AG04449 (cell line): ENCODE data around the gene HIPK1.

Experiments
- CTCF ChIA-PET: fragments of 350-600 bp; formaldehyde crosslinking; extraction: SDS; loops from one replicate; lab custom pipeline; 2021; ENCODE audit warnings: antibody characterized with exemption; lab: Yijun Ruan, JAX
- POLR2A ChIA-PET: fragments of 400-600, 350-600 bp; formaldehyde crosslinking; extraction: SDS; loops from one replicate; lab custom pipeline; 2020; ENCODE audit warnings: antibody characterized with exemption, inconsistent platforms; lab: Yijun Ruan, JAX
- DNase-seq: peaks from one replicate; pipeline ENCODE4 v3.0.0-alpha.2; 2010; ENCODE audit warnings: low read depth, low spot score
- H3K4me3 ChIP-seq: 2 replicates; pipeline ENCODE4 v1.5.1; 2011; ENCODE audit warnings: low read depth, mild to moderate bottlenecking, control low read depth, low read length
- CTCF ChIP-seq: IDR thresholded peaks from one replicate; pipeline ENCODE4 v1.5.1; 2011; ENCODE audit warnings: mild to moderate bottlenecking, moderate library complexity, low read length, control low read depth, inconsistent platforms; ENCODE audit not compliant: insufficient read depth; ENCODE audit errors: missing control alignments

The HIPK1 gene

GRCh38 chr1:113965703-113966412 is 36.7 kb downstream of the HIPK1 start:
- ChIA-PET POLR2A (no interaction called here), CTCF (interaction anchor here (1.0 to 1.6 kb wide), 4 partner anchors 10 to 14 kb away, joined by 3 to 5 read pairs (median 4); partner anchors contain the start of gene OLFML3)
- TF ChIP-seq CTCF: no peak
- no peak overlapping the region for H3K4me3 ChIP-seq
- DNase-seq: no peak

DNA sequence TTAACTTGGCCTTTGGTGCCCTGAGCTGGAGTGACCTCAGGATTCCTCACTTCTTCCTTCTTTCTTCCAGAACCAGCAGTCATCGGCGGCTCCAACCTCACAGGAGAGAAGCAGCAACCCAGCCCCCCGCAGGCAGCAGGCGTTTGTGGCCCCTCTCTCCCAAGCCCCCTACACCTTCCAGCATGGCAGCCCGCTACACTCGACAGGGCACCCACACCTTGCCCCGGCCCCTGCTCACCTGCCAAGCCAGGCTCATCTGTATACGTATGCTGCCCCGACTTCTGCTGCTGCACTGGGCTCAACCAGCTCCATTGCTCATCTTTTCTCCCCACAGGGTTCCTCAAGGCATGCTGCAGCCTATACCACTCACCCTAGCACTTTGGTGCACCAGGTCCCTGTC is 43.8 kb downstream of the HIPK1 start:
- H3K4me3 ChIP-seq: no peak overlapping the region
- POLR2A ChIA-PET: no interaction called here
- TF ChIP-seq CTCF: no peak
- CTCF ChIA-PET: interaction anchor here (0.9 to 1.6 kb wide), 2 partner anchors 9 to 310 kb away, joined by 4 to 6 read pairs; no protein-coding TSS in a partner anchor
- DNase-seq: no peak

GRCh38 chr1:113975211-113975895 is 46.2 kb downstream of the HIPK1 start:
- CTCF ChIA-PET: interaction anchor here (0.8 to 12.2 kb wide), 11 partner anchors 12 to 377 kb away, joined by 3 to 238 read pairs (median 7); partner anchors contain the start of gene HIPK1
- no peak for DNase-seq
- no peak for TF ChIP-seq CTCF
- no peak overlapping the region for H3K4me3 ChIP-seq
- POLR2A ChIA-PET: no interaction called here

GRCh38 chr1:113976609-113977278 is 47.6 kb downstream of the HIPK1 start:
- H3K4me3 ChIP-seq: no peak overlapping the region
- ChIA-PET POLR2A (no interaction called here), CTCF (interaction anchor here (0.7 to 12.2 kb wide), 40 partner anchors 9 to 836 kb away, joined by 3 to 238 read pairs (median 4); partner anchors contain the start of gene HIPK1)
- peak; percentile 65 for TF ChIP-seq CTCF
- DNase-seq: no peak

DNA sequence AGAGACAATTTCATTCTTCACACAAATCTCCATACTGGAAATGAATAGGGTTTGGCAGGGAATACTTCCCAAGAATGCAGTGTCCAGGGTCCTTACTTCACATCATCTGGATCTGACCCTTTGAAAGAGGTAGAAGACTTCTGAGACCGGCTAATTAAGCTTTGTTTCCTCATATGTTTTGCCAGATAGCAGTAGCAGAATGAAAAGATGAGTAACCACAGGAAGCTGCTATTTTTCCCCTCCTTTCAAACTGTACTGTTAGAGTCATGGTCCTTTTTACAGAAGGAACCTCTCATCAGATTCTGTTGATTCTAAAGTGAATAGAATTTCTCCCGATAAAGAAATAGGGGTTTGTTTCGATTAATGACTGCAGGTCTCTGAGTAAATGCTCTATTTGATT is 48.8 kb downstream of the HIPK1 start:
- ChIA-PET POLR2A (no interaction called here), CTCF (interaction anchor here (0.7 to 12.2 kb wide), 31 partner anchors 10 to 693 kb away, joined by 3 to 238 read pairs (median 4); partner anchors contain the start of gene SYT6)
- H3K4me3 ChIP-seq: no peak overlapping the region
- no peak for TF ChIP-seq CTCF
- no peak for DNase-seq
